Gastrocnemius medialis (tissue), 4 donors: ENCODE data around the gene MTHFSD. TPM values are rescaled to one million over a fixed set of nuclear protein-coding genes. Genes with fewer than 3 reads are reported as not detected.

Experiments used
- ATAC-seq, 2 donors: fragments of 150-250 bp; one replicate each; pipeline ENCODE4 v1.9.1; 2016
- DNase-seq, 2 donors: peaks; one replicate each; pipeline ENCODE4 v3.0.0-alpha.2; 2019
- H3K27ac ChIP-seq, 4 donors: fragments of 200-600 bp; sonication (generic); 1 replicate in 1 of 4; 2 replicates in 3 of 4; pipeline ENCODE4 v1.5.1; 2016 to 2018; ENCODE audit warnings: mild to moderate bottlenecking in 2 of 4, moderate library complexity in 1 of 4
- H3K27me3 ChIP-seq, 3 donors: fragments of 200-600 bp; sonication (generic) in 2 of 3; 1 replicate in 1 of 3; 2 replicates in 2 of 3; pipeline versions ENCODE4 v1.5.1 to v1.6.0; 2016 to 2019; ENCODE audit warnings: mild to moderate bottlenecking in 1 of 3, moderate library complexity in 1 of 3
- H3K36me3 ChIP-seq, 2 donors: fragments of 200-600 bp; sonication (generic) in 1 of 2; one replicate each; pipeline ENCODE4 v1.5.1; 2017 to 2018
- H3K4me1 ChIP-seq, 2 donors: fragments of 200-600 bp; sonication (generic) in 1 of 2; one replicate each; pipeline ENCODE4 v1.5.1; 2016 to 2017; ENCODE audit warnings: mild to moderate bottlenecking in 2 of 2
- H3K4me3 ChIP-seq, 4 donors: fragments of 200-600 bp; sonication (generic) in 3 of 4; 1 replicate in 1 of 4; 2 replicates in 3 of 4; pipeline ENCODE4 v1.5.1; 2016 to 2019; ENCODE audit warnings: mild to moderate bottlenecking in 2 of 4
- H3K9me3 ChIP-seq, 3 donors: fragments of 200-600 bp; sonication (generic) in 2 of 3; 1 replicate in 1 of 3; 2 replicates in 2 of 3; pipeline ENCODE4 v1.5.1; 2016 to 2019
- CTCF ChIP-seq, 5 experiments: fragments of 450-650 bp in 3 of 5; fragments of 200-600 bp in 2 of 5; sonication (generic) in 2 of 5; IDR thresholded peaks in 4 of 5; conservative IDR thresholded peaks in 1 of 5; 1 replicate in 4 of 5; 2 replicates in 1 of 5; pipeline ENCODE4 v1.5.1; 2016 to 2019; ENCODE audit warnings: antibody characterized with exemption in 5 of 5, mild to moderate bottlenecking in 3 of 5, moderate library complexity in 3 of 5
- POLR2A ChIP-seq, 2 donors: fragments of 450-650 bp; IDR thresholded peaks; one replicate each; pipeline ENCODE4 v1.6.1; 2017; ENCODE audit warnings: antibody characterized with exemption in 2 of 2, mild to moderate bottlenecking in 2 of 2, moderate library complexity in 2 of 2
- in situ Hi-C, 4 donors: fragments of 200-750 bp; cut with MboI; loops; one replicate each; pipeline versions ENCODE4 v1.15.0 to v1.8.0; 2017; ENCODE audit warnings: low sequenced_read_pairs in 4 of 4
- intact Hi-C: fragments of 100-400 bp; cut with DNase I; formaldehyde crosslinking; loops from one replicate; pipeline ENCODE4 v1.15.1; 2023; ENCODE audit warnings: low total_unique reads
- total RNA-seq, 4 donors: library from RNA; depleted of rRNA; stranded (reverse); fragments of >200 nt; gene quantifications; one replicate each; pipeline versions ENCODE4 v1.1.0 to v1.2.3, GENCODE V29; 2016

Gene MTHFSD
- total RNA-seq, 4 donors from 2014 or later = 10.9 to 31.2 (median 16.0) TPM

- ATAC-seq (no peak), DNase-seq (no peak)
- intact Hi-C loops = no loop called here
- Histone ChIP-seq H3K9me3 (no peaks in the 10 kb centered on the region), H3K4me1 (peaks cover 23% of the 10 kb centered on the region in 2 donors), H3K27me3 (no peaks in the 10 kb centered on the region), H3K27ac (no peak overlapping the region), H3K4me3 (no peak overlapping the region), H3K36me3 (no peaks in the 10 kb centered on the region)
- in situ Hi-C loops = loop anchor here (25.0 kb wide), 2 partner anchors 730 to 830 kb away; partner anchors contain the start of genes FBXO31 (in 1 of the 4) and MAP1LC3B (in 1 of the 4)
- TF ChIP-seq CTCF (IDR thresholded peaks at IDR 0.05 in 4 of 5, conservative IDR thresholded peaks at IDR 0.05 in 1 of 5) (no peak), POLR2A (IDR thresholded peaks at IDR 0.05) (no peak)
Measured at GRCh38 chr16:86557587-86557986, 2.6 kb upstream of the MTHFSD start.

GRCh38 chr16:86556576-86556975 lies 1.5 kb upstream of the MTHFSD start:
- H3K4me1 ChIP-seq = peaks cover 23% of the 10 kb centered on the region in 2 donors
- DNase-seq = peak; percentile 69 to 88
- no peak overlapping the region for H3K4me3 ChIP-seq
- H3K27me3 ChIP-seq = no peaks in the 10 kb centered on the region
- ATAC-seq = peak; percentile 80 to 86
- in situ Hi-C loops = loop anchor here (25.0 kb wide), 2 partner anchors 731 to 831 kb away; partner anchors contain the start of genes FBXO31 (in 1 of the 4) and MAP1LC3B (in 1 of the 4)
- TF ChIP-seq CTCF (IDR thresholded peaks at IDR 0.05 in 4 of 5, conservative IDR thresholded peaks at IDR 0.05 in 1 of 5) = no peak
- no peak for TF ChIP-seq POLR2A (IDR thresholded peaks at IDR 0.05)
- H3K27ac ChIP-seq = peak overlapping the region; percentile 92 to 94 (median 93)
- no peaks in the 10 kb centered on the region for H3K36me3 ChIP-seq
- H3K9me3 ChIP-seq = no peaks in the 10 kb centered on the region
- intact Hi-C loops = no loop called here

GRCh38 chr16:86555704-86556075 lies 655 bp upstream of the MTHFSD start:
- Histone ChIP-seq H3K4me3 (peak overlapping the region; percentile 78 to 95 (median 84)), H3K4me1 (peaks cover 23 to 30% of the 10 kb centered on the region in 2 donors), H3K27ac (peak overlapping the region; percentile 92 to 94 (median 93)), H3K9me3 (no peaks in the 10 kb centered on the region), H3K27me3 (no peaks in the 10 kb centered on the region), H3K36me3 (no peaks in the 10 kb centered on the region)
- DNase-seq = peak in 1 of 2 donors; percentile 40
- TF ChIP-seq CTCF (IDR thresholded peaks at IDR 0.05 in 4 of 5, conservative IDR thresholded peaks at IDR 0.05 in 1 of 5) (no peak), POLR2A (IDR thresholded peaks at IDR 0.05) (no peak)
- peak; percentile 16 to 33 for ATAC-seq
- in situ Hi-C loops (loop anchor here (25.0 kb wide), 2 partner anchors 732 to 832 kb away; partner anchors contain the start of genes FBXO31 (in 1 of the 4) and MAP1LC3B (in 1 of the 4)), intact Hi-C loops (no loop called here)

- Histone ChIP-seq H3K4me3 (peak overlapping the region; percentile 78 to 95 (median 84)), H3K9me3 (no peaks in the 10 kb centered on the region), H3K27me3 (no peaks in the 10 kb centered on the region), H3K36me3 (no peaks in the 10 kb centered on the region), H3K27ac (peak overlapping the region; percentile 92 to 94 (median 93)), H3K4me1 (peaks cover 23 to 39% of the 10 kb centered on the region in 2 donors)
- in situ Hi-C loops (loop anchor here (25.0 kb wide), 2 partner anchors 733 to 833 kb away; partner anchors contain the start of genes FBXO31 (in 1 of the 4) and MAP1LC3B (in 1 of the 4)), intact Hi-C loops (no loop called here)
- no peak for DNase-seq
- TF ChIP-seq POLR2A (IDR thresholded peaks at IDR 0.05) (no peak), CTCF (IDR thresholded peaks at IDR 0.05 in 4 of 5, conservative IDR thresholded peaks at IDR 0.05 in 1 of 5) (no peak)
- no peak for ATAC-seq
Measured at GRCh38 chr16:86554599-86554916, 477 bp downstream of the MTHFSD start.
